K562 (cell line): Measurements from ENCODE around the gene CIB2. TPM values are rescaled to one million over a fixed set of nuclear protein-coding genes. Genes with fewer than 3 reads are reported as not detected.

ENCODE experiments used
- ATAC-seq: fragments of 200-7000 bp; cut with Tn5 transposase; 3 replicates; pipeline ENCODE4 v1.9.1; 2020; ENCODE audit warnings: moderate library complexity
- BruUV-seq: library from RNA; stranded (reverse); fragments of 400-500 nt; replicated peaks from 2 replicates; lab custom pipeline; 2021; lab: Mats Ljungman, UMichigan
- CTCF ChIA-PET: fragments of 300-600 bp; formaldehyde crosslinking; extraction: SDS; loops from one replicate; lab custom pipeline; 2021; ENCODE audit warnings: low intra/inter-chr PET ratio; lab: Yijun Ruan, JAX
- POLR2A ChIA-PET: fragments of 300-600, 350-650 bp; sonication (Branson Sonifier 250); formaldehyde crosslinking; extraction: SDS; loops from one replicate; lab custom pipeline; 2021; ENCODE audit warnings: antibody characterized with exemption, inconsistent platforms; lab: Yijun Ruan, JAX
- DNase-seq, 4 experiments: peaks; one replicate each; pipeline versions ENCODE4 v3.0.0 to v3.0.0-alpha.2; 2011 to 2018; ENCODE audit warnings: low spot score in 3 of 4, mixed read lengths in 3 of 4; ENCODE audit errors: extremely low read depth in 1 of 4
- FAIRE-seq: peaks from 2 replicates; lab custom pipeline; 2011; peaks lifted over from hg19 to GRCh38; lab: Jason Lieb, UNC
- H2AFZ ChIP-seq: 2 replicates; pipeline ENCODE4 v1.6.0; 2011; ENCODE audit warnings: low read depth, low read length, control low read depth, inconsistent platforms
- H3K27ac ChIP-seq: fragments of 200-600 bp; 3 replicates; pipeline ENCODE4 v1.8.0; 2011; ENCODE audit warnings: low read depth, mild to moderate bottlenecking, control low read depth, inconsistent platforms, low read length, moderate library complexity, mixed read lengths; ENCODE audit errors: extremely low read depth
- H3K27me3 ChIP-seq, 2 experiments: fragments of 300-600 bp in 1 of 2; 2 replicates in 1 of 2; 3 replicates in 1 of 2; pipeline versions ENCODE4 v1.6.0 to v1.8.0; 2011; ENCODE audit warnings: inconsistent platforms in 2 of 2, low read length in 2 of 2, mild to moderate bottlenecking in 1 of 2, mixed read lengths in 1 of 2, moderate library complexity in 1 of 2; ENCODE audit not compliant: control insufficient read depth in 2 of 2, insufficient read depth in 2 of 2
- H3K36me3 ChIP-seq: fragments of 300-600 bp; 3 replicates; pipeline ENCODE4 v1.8.0; 2011; ENCODE audit warnings: mild to moderate bottlenecking, low read length, inconsistent platforms; ENCODE audit not compliant: control insufficient read depth, insufficient read depth
- H3K4me1 ChIP-seq, 2 experiments: fragments of 200-600 bp in 1 of 2; replicated peaks in 1 of 2; 2 replicates in 1 of 2; 3 replicates in 1 of 2; pipeline versions ENCODE4 v1.5.1 to v1.8.0; 2011; ENCODE audit warnings: inconsistent platforms in 2 of 2, low read length in 2 of 2, mild to moderate bottlenecking in 1 of 2, mixed read lengths in 1 of 2, moderate library complexity in 1 of 2; ENCODE audit not compliant: control insufficient read depth in 2 of 2, insufficient read depth in 2 of 2
- H3K4me2 ChIP-seq: 2 replicates; pipeline ENCODE4 v1.6.1; 2011; ENCODE audit warnings: low read length, control low read depth, inconsistent platforms, mixed read lengths; ENCODE audit not compliant: insufficient read depth
- H3K4me3 ChIP-seq: fragments of 200-600 bp; sonication (generic), shearing (Covaris generic); 2 replicates; pipeline ENCODE4 v1.5.1; 2016; ENCODE audit warnings: control low read depth, inconsistent platforms
- H3K79me2 ChIP-seq: fragments of 200-600 bp; 3 replicates; pipeline ENCODE4 v1.8.0; 2011; ENCODE audit warnings: low read length, inconsistent platforms; ENCODE audit not compliant: control insufficient read depth, insufficient read depth
- H3K9ac ChIP-seq, 2 experiments: 2 replicates each; pipeline versions ENCODE4 v1.6.0 to v1.6.1; 2011; ENCODE audit warnings: low read depth in 2 of 2, low read length in 2 of 2, control low read depth in 1 of 2, inconsistent platforms in 1 of 2, mild to moderate bottlenecking in 1 of 2, mixed read lengths in 1 of 2; ENCODE audit not compliant: insufficient read depth in 1 of 2
- H3K9me1 ChIP-seq: one replicate; pipeline ENCODE4 v1.6.0; 2011; ENCODE audit warnings: inconsistent platforms, mild to moderate bottlenecking, low read length, moderate library complexity; ENCODE audit not compliant: control insufficient read depth, insufficient read depth
- H3K9me3 ChIP-seq: replicated peaks from 2 replicates; pipeline ENCODE4 v1.5.1; 2011; ENCODE audit warnings: low read depth, low read length, inconsistent platforms; ENCODE audit not compliant: control insufficient read depth, insufficient read depth
- H4K20me1 ChIP-seq: replicated peaks from 2 replicates; pipeline ENCODE4 v1.6.1; 2011; ENCODE audit warnings: low read length, inconsistent platforms, mixed read lengths; ENCODE audit not compliant: control insufficient read depth, insufficient read depth
- DIDO1 ChIP-seq: fragments of 450-650 bp; IDR thresholded peaks from 2 replicates; pipeline ENCODE4 v1.6.1; 2016; ENCODE audit warnings: low read depth, missing biosample characterization, missing genetic modification characterization
- E2F1 ChIP-seq: sonication (generic); formaldehyde crosslinking; IDR thresholded peaks from 2 replicates; pipeline ENCODE4 v1.8.1; 2023; ENCODE audit warnings: mild to moderate bottlenecking, missing genetic modification reagents, moderate library complexity
- ELK1 ChIP-seq: sonication (generic); formaldehyde crosslinking; IDR thresholded peaks from 2 replicates; pipeline ENCODE4 v1.8.1; 2022; ENCODE audit warnings: missing genetic modification reagents
- ETS1 ChIP-seq: conservative IDR thresholded peaks from 2 replicates; pipeline ENCODE4 v1.6.1; 2011; ENCODE audit warnings: low read depth, mild to moderate bottlenecking, low read length; ENCODE audit not compliant: control insufficient read depth
- GATAD2B ChIP-seq: fragments of 450-650 bp; IDR thresholded peaks from 2 replicates; pipeline ENCODE4 v1.6.1; 2017; ENCODE audit warnings: mild to moderate bottlenecking, borderline replicate concordance
- HCFC1 ChIP-seq: IDR thresholded peaks from 2 replicates; pipeline ENCODE4 v1.6.1; 2012; ENCODE audit warnings: low read depth, low read length, improper control_type of control experiment
- HNRNPL ChIP-seq: fragments of 200-400 bp; formaldehyde crosslinking; IDR thresholded peaks from 2 replicates; pipeline ENCODE4 v1.6.1; 2017; ENCODE audit warnings: low read depth, mild to moderate bottlenecking, low read length
- NONO ChIP-seq, 2 experiments: fragments of 200-400 bp in 1 of 2; fragments of 450-650 bp in 1 of 2; formaldehyde crosslinking in 1 of 2; IDR thresholded peaks; 2 replicates each; pipeline ENCODE4 v1.6.1; 2017; ENCODE audit warnings: low read depth in 2 of 2, mild to moderate bottlenecking in 2 of 2, moderate library complexity in 2 of 2, low read length in 1 of 2
- RUNX1 ChIP-seq: sonication (generic); IDR thresholded peaks from 2 replicates; pipeline ENCODE4 v1.6.1; 2016; ENCODE audit warnings: antibody characterized with exemption, low read depth
- SREBF2 ChIP-seq: sonication (generic); formaldehyde crosslinking; IDR thresholded peaks from 2 replicates; pipeline ENCODE4 v1.4.0; 2020; ENCODE audit warnings: mild to moderate bottlenecking, missing genetic modification reagents
- ZNF212 ChIP-seq: fragments of 450-650 bp; formaldehyde crosslinking; IDR thresholded peaks from 2 replicates; pipeline ENCODE4 v1.4.0; 2020; ENCODE audit warnings: mild to moderate bottlenecking
- WGBS: fragments of 100-300 bp; shearing (Covaris generic); methylation state at CpG from one replicate; pipeline ENCODE4 v1.1.6; 2016; ENCODE audit warnings: low coverage, mixed read lengths; ENCODE audit not compliant: insufficient coverage; ENCODE audit errors: missing lambda C conversion rate; 5-methylcytosine and 5-hydroxymethylcytosine counted together
- in situ Hi-C: fragments of 300-500 bp; cut with MboI; formaldehyde crosslinking; loops from 4 replicates; pipeline ENCODE4 v1.15.0; 2018; ENCODE audit warnings: inconsistent platforms, mixed read lengths
- intact Hi-C: fragments of 100-400 bp; cut with micrococcal nuclease; formaldehyde crosslinking; loops from 2 replicates; pipeline ENCODE4 v1.14.2; 2022
- polyA plus RNA-seq, 8 experiments: library from polyadenylated mRNA; depleted of rRNA in 4 of 8; stranded (reverse) in 5 of 8; unstranded in 3 of 8; fragments of >200 nt; fragmentation: Nextera tagmentation in 2 of 8; fragmentation: Illumina TruSeq in 1 of 8; extraction: Ambion mirVana in 2 of 8; extraction: Trizol in 1 of 8; gene quantifications; 2 replicates each; pipeline versions ENCODE4 v1.2.1 to v1.2.3, GENCODE V29; 2011 to 2014; ENCODE audit warnings: inconsistent platforms in 1 of 8, missing spikeins in 1 of 8
- total RNA-seq, 7 experiments: library from RNA; depleted of rRNA in 6 of 7; stranded (reverse); fragments of >200 nt in 6 of 7; fragmentation: Illumina TruSeq in 2 of 7; extraction: Trizol in 2 of 7; gene quantifications; 2 replicates each; pipeline versions ENCODE4 v1.2.1 to v1.2.3, GENCODE V29; 2011 to 2021; ENCODE audit warnings: low replicate concordance in 1 of 7

The CIB2 gene
- total and polyA plus RNA-seq, 9 of the 15 experiments (the other 6 are each of a cell fraction or from before 2014, with no cell fraction given): 1.5 to 37.4 (median 19.4) TPM

GRCh38 chr15:78112551-78112950 lies 18.7 kb downstream of the CIB2 start:
- no peaks in the 10 kb centered on the region for H3K27me3 ChIP-seq
- H3K79me2 ChIP-seq: no peaks in the 10 kb centered on the region
- no peak overlapping the region for H3K4me2 ChIP-seq
- H3K4me3 ChIP-seq: no peak overlapping the region
- H2AFZ ChIP-seq: no peak overlapping the region
- intact Hi-C loops (no loop called here), in situ Hi-C loops (loop anchor here (5.0 kb wide), 3 partner anchors 85 to 150 kb away; no protein-coding TSS in a partner anchor)
- no peaks in the 10 kb centered on the region for H3K36me3 ChIP-seq
- no TSS peak for BruUV-seq
- CTCF ChIA-PET: interaction anchor here (0.6 to 2.7 kb wide), 9 partner anchors 18 to 860 kb away, joined by 3 to 54 read pairs (median 4); no protein-coding TSS in a partner anchor
- DNase-seq (no peak), ATAC-seq (no peak), FAIRE-seq (no peak)
- POLR2A ChIA-PET: interaction anchor here (0.6 to 1.0 kb wide), 6 partner anchors 15 to 756 kb away, joined by 3 to 6 read pairs (median 4); no protein-coding TSS in a partner anchor
- no peaks in the 10 kb centered on the region for H3K9me3 ChIP-seq
- no peak overlapping the region for H3K9ac ChIP-seq
- TF ChIP-seq ELK1: no peak
- no peak for TF ChIP-seq HNRNPL
- no peak for TF ChIP-seq DIDO1 (tag)
- no peak for TF ChIP-seq NONO (IDR thresholded peaks at IDR 0.05; ENCODE audit: low read depth in 2 of 2, low read length in 1 of 2)
- TF ChIP-seq HCFC1: no peak
- TF ChIP-seq SREBF2 (CRISPR knock-in tag): no peak
- no peak for TF ChIP-seq ETS1
- no peak for TF ChIP-seq E2F1 (CRISPR knock-in tag)
- TF ChIP-seq RUNX1: no peak
- TF ChIP-seq GATAD2B: no peak
- TF ChIP-seq ZNF212: no peak
- no peak overlapping the region for H3K27ac ChIP-seq
- H3K9me1 ChIP-seq: no peaks in the 10 kb centered on the region
- 0 out of 5 replicates have a peak, but pooled peaks cover 0 to 3% of the 10 kb centered on the region in 2 experiments for H3K4me1 ChIP-seq
- peaks cover 7% of the 10 kb centered on the region; the same call in 1 of the 2 replicates for H4K20me1 ChIP-seq
- 6% methylated on average over 3 of the region's 3 CpGs for WGBS
